Skeletal muscle satellite cell (primary cell): Measurements from ENCODE around the gene ROBO2.

ENCODE experiments used
- H3K27me3 ChIP-seq: 2 replicates; pipeline ENCODE4 v1.7.0; 2013; ENCODE audit warnings: low read length; ENCODE audit not compliant: control insufficient read depth, insufficient read depth
- H3K36me3 ChIP-seq: 2 replicates; pipeline ENCODE4 v1.7.0; 2013; ENCODE audit warnings: mild to moderate bottlenecking, control low read depth, low read length; ENCODE audit not compliant: insufficient read depth
- H3K4me1 ChIP-seq: 2 replicates; pipeline ENCODE4 v1.7.0; 2013; ENCODE audit warnings: low read length; ENCODE audit not compliant: control insufficient read depth, insufficient read depth
- H3K4me2 ChIP-seq: 2 replicates; pipeline ENCODE4 v1.7.0; 2013; ENCODE audit warnings: mild to moderate bottlenecking, low read length
- H3K4me3 ChIP-seq: 2 replicates; pipeline ENCODE4 v1.7.0; 2013; ENCODE audit warnings: low read length
- H3K9ac ChIP-seq: 2 replicates; pipeline ENCODE4 v1.7.0; 2013; ENCODE audit warnings: mild to moderate bottlenecking, low read depth, low read length, moderate library complexity
- H3K9me3 ChIP-seq: replicated peaks from 2 replicates; pipeline ENCODE4 v1.7.0; 2013; ENCODE audit warnings: mild to moderate bottlenecking, control low read depth, low read length

The ROBO2 gene

GRCh38 chr3:77602722-77603121, 562.8 kb downstream of the ROBO2 start:
- Histone ChIP-seq H3K9me3 (no peaks in the 10 kb centered on the region), H3K4me2 (no peak overlapping the region), H3K9ac (no peak overlapping the region), H3K36me3 (no peaks in the 10 kb centered on the region), H3K27me3 (no peaks in the 10 kb centered on the region), H3K4me3 (no peak overlapping the region), H3K4me1 (no peaks in the 10 kb centered on the region)

- Histone ChIP-seq H3K27me3 (no peaks in the 10 kb centered on the region), H3K9ac (no peak overlapping the region), H3K9me3 (no peaks in the 10 kb centered on the region), H3K36me3 (no peaks in the 10 kb centered on the region), H3K4me1 (no peaks in the 10 kb centered on the region), H3K4me3 (no peak overlapping the region), H3K4me2 (no peak overlapping the region)
These were observed 565.4 kb downstream of the ROBO2 start for GRCh38 chr3:77605308-77605707.

GRCh38 chr3:77605865-77606264, 566.0 kb downstream of the ROBO2 start:
- Histone ChIP-seq H3K4me2 (no peak overlapping the region), H3K9ac (no peak overlapping the region), H3K4me1 (no peaks in the 10 kb centered on the region), H3K9me3 (no peaks in the 10 kb centered on the region), H3K36me3 (no peaks in the 10 kb centered on the region), H3K4me3 (no peak overlapping the region), H3K27me3 (no peaks in the 10 kb centered on the region)

GRCh38 chr3:77606372-77606771, 566.5 kb downstream of the ROBO2 start:
- Histone ChIP-seq H3K9me3 (no peaks in the 10 kb centered on the region), H3K9ac (no peak overlapping the region), H3K4me3 (no peak overlapping the region), H3K4me1 (no peaks in the 10 kb centered on the region), H3K4me2 (no peak overlapping the region), H3K27me3 (no peaks in the 10 kb centered on the region), H3K36me3 (no peaks in the 10 kb centered on the region)

GRCh38 chr3:77618686-77619085, 578.8 kb downstream of the ROBO2 start:
- no peaks in the 10 kb centered on the region for H3K9me3 ChIP-seq
- no peak overlapping the region for H3K4me3 ChIP-seq
- H3K4me1 ChIP-seq: no peaks in the 10 kb centered on the region
- no peaks in the 10 kb centered on the region for H3K36me3 ChIP-seq
- H3K27me3 ChIP-seq: no peaks in the 10 kb centered on the region
- no peak overlapping the region for H3K4me2 ChIP-seq
- no peak overlapping the region for H3K9ac ChIP-seq

GRCh38 chr3:77620009-77620408, 580.1 kb downstream of the ROBO2 start:
- Histone ChIP-seq H3K4me1 (no peaks in the 10 kb centered on the region), H3K4me2 (no peak overlapping the region), H3K36me3 (no peaks in the 10 kb centered on the region), H3K27me3 (no peaks in the 10 kb centered on the region), H3K4me3 (no peak overlapping the region), H3K9ac (no peak overlapping the region), H3K9me3 (no peaks in the 10 kb centered on the region)

- no peaks in the 10 kb centered on the region for H3K4me1 ChIP-seq
- no peaks in the 10 kb centered on the region for H3K9me3 ChIP-seq
- no peak overlapping the region for H3K4me2 ChIP-seq
- H3K4me3 ChIP-seq: no peak overlapping the region
- no peak overlapping the region for H3K9ac ChIP-seq
- no peaks in the 10 kb centered on the region for H3K27me3 ChIP-seq
- no peaks in the 10 kb centered on the region for H3K36me3 ChIP-seq
These were observed 583.6 kb downstream of the ROBO2 start for GRCh38 chr3:77623500-77623899.

- Histone ChIP-seq H3K4me3 (no peak overlapping the region), H3K36me3 (no peaks in the 10 kb centered on the region), H3K4me1 (no peaks in the 10 kb centered on the region), H3K9me3 (no peaks in the 10 kb centered on the region), H3K27me3 (no peaks in the 10 kb centered on the region), H3K9ac (no peak overlapping the region), H3K4me2 (no peak overlapping the region)
These were observed 586.3 kb downstream of the ROBO2 start for GRCh38 chr3:77626157-77626556.

- H3K4me3 ChIP-seq: no peak overlapping the region
- no peak overlapping the region for H3K9ac ChIP-seq
- no peaks in the 10 kb centered on the region for H3K9me3 ChIP-seq
- no peaks in the 10 kb centered on the region for H3K27me3 ChIP-seq
- no peak overlapping the region for H3K4me2 ChIP-seq
- H3K4me1 ChIP-seq: no peaks in the 10 kb centered on the region
- H3K36me3 ChIP-seq: no peaks in the 10 kb centered on the region
These were observed 608.3 kb downstream of the ROBO2 start for GRCh38 chr3:77648214-77648613.

- Histone ChIP-seq H3K4me1 (no peaks in the 10 kb centered on the region), H3K27me3 (no peaks in the 10 kb centered on the region), H3K9me3 (no peaks in the 10 kb centered on the region), H3K36me3 (no peaks in the 10 kb centered on the region), H3K9ac (no peak overlapping the region), H3K4me2 (no peak overlapping the region), H3K4me3 (no peak overlapping the region)
These were observed 608.8 kb downstream of the ROBO2 start for GRCh38 chr3:77648664-77649063.

- Histone ChIP-seq H3K4me3 (no peak overlapping the region), H3K27me3 (no peaks in the 10 kb centered on the region), H3K9me3 (no peaks in the 10 kb centered on the region), H3K9ac (no peak overlapping the region), H3K4me2 (no peak overlapping the region), H3K4me1 (no peaks in the 10 kb centered on the region), H3K36me3 (no peaks in the 10 kb centered on the region)
These were observed 612.7 kb downstream of the ROBO2 start for GRCh38 chr3:77652624-77653023.

GRCh38 chr3:77655396-77655795, 615.5 kb downstream of the ROBO2 start:
- Histone ChIP-seq H3K4me3 (no peak overlapping the region), H3K9ac (no peak overlapping the region), H3K4me2 (no peak overlapping the region), H3K36me3 (no peaks in the 10 kb centered on the region), H3K4me1 (no peaks in the 10 kb centered on the region), H3K27me3 (no peaks in the 10 kb centered on the region), H3K9me3 (no peaks in the 10 kb centered on the region)
